PC-3 (cell line): ENCODE measurements around the gene SLC35E4. TPM values are rescaled to one million over a fixed set of nuclear protein-coding genes. Genes with fewer than 3 reads are reported as not detected.

Experiments
- ATAC-seq: fragments of 200-7000 bp; cut with Tn5 transposase; 2 replicates; pipeline ENCODE4 v1.9.1; 2020; ENCODE audit warnings: mild to moderate bottlenecking, moderate library complexity
- BruUV-seq: library from RNA; stranded (reverse); fragments of 400-500 nt; replicated peaks from 2 replicates; lab custom pipeline; 2021; lab: Mats Ljungman, UMichigan
- CTCF ChIA-PET: fragments of 300-600 bp; sonication (Branson Sonifier 250); formaldehyde crosslinking; loops from one replicate; lab custom pipeline; 2022; ENCODE audit warnings: antibody characterized with exemption; lab: Charles Lee
- POLR2A ChIA-PET: fragments of 300-600 bp; sonication (Branson Sonifier 250); formaldehyde crosslinking; loops from one replicate; lab custom pipeline; 2022; ENCODE audit warnings: antibody characterized with exemption; ENCODE audit not compliant: unreplicated experiment; lab: Charles Lee
- DNase-seq: peaks from one replicate; pipeline ENCODE4 v3.0.0-alpha.2; 2015
- H2AFZ ChIP-seq: fragments of 300-600 bp; sonication (generic); 2 replicates; pipeline ENCODE4 v1.6.0; 2016; ENCODE audit warnings: antibody characterized with exemption, low read length
- H3F3A ChIP-seq: fragments of 300-600 bp; sonication (generic); one replicate; pipeline ENCODE4 v1.6.0; 2017; ENCODE audit warnings: antibody characterized with exemption, low read length, control low read depth, mild to moderate bottlenecking; ENCODE audit not compliant: unreplicated experiment
- H3K27ac ChIP-seq: fragments of 300-600 bp; sonication (generic); 2 replicates; pipeline ENCODE4 v1.5.1; 2016; ENCODE audit warnings: mild to moderate bottlenecking, low read length
- H3K27me3 ChIP-seq: fragments of 300-600 bp; sonication (generic); 2 replicates; pipeline ENCODE4 v1.6.1; 2016; ENCODE audit warnings: low read length, mixed read lengths
- H3K36me3 ChIP-seq: fragments of 300-600 bp; sonication (generic); 2 replicates; pipeline ENCODE4 v1.6.1; 2016; ENCODE audit warnings: low read depth, mixed run types, low read length, mixed read lengths
- H3K4me1 ChIP-seq: fragments of 300-600 bp; sonication (generic); 2 replicates; pipeline ENCODE4 v1.5.1; 2016; ENCODE audit warnings: low read length; ENCODE audit not compliant: insufficient read depth
- H3K4me2 ChIP-seq: fragments of 300-600 bp; sonication (generic); 2 replicates; pipeline ENCODE4 v1.6.0; 2016; ENCODE audit warnings: low read length
- H3K4me3 ChIP-seq: fragments of 300-600 bp; sonication (generic); 2 replicates; pipeline ENCODE4 v1.5.1; 2016; ENCODE audit warnings: mild to moderate bottlenecking, low read length, mixed read lengths
- H3K79me2 ChIP-seq: fragments of 300-600 bp; sonication (generic); 2 replicates; pipeline ENCODE4 v1.6.1; 2017; ENCODE audit warnings: low read length, mixed read lengths
- H3K9ac ChIP-seq: fragments of 300-600 bp; sonication (generic); 2 replicates; pipeline ENCODE4 v1.6.0; 2016; ENCODE audit warnings: mild to moderate bottlenecking, low read length
- H3K9me2 ChIP-seq: fragments of 300-600 bp; sonication (generic); replicated peaks from 2 replicates; pipeline ENCODE4 v1.6.1; 2016; ENCODE audit warnings: mixed run types, low read length, mixed read lengths
- H3K9me3 ChIP-seq: fragments of 300-600 bp; sonication (generic); 2 replicates; pipeline ENCODE4 v1.6.1; 2016; ENCODE audit warnings: low read length, mixed read lengths
- H4K20me1 ChIP-seq: fragments of 300-600 bp; sonication (generic); 2 replicates; pipeline ENCODE4 v1.6.1; 2016; ENCODE audit warnings: low read length, mixed read lengths
- CTCF ChIP-seq: fragments of 300-600 bp; sonication (generic); conservative IDR thresholded peaks from 2 replicates; pipeline ENCODE4 v1.5.1; 2017; ENCODE audit warnings: antibody characterized with exemption, low read depth, mild to moderate bottlenecking, low read length
- EZH2 ChIP-seq: fragments of 300-600 bp; sonication (generic); IDR thresholded peaks from one replicate; pipeline ENCODE4 v1.6.1; 2017; ENCODE audit warnings: antibody characterized with exemption, mild to moderate bottlenecking, low read length; ENCODE audit not compliant: unreplicated experiment
- EZH2phosphoT487 ChIP-seq: fragments of 300-600 bp; sonication (generic); IDR thresholded peaks from 2 replicates; pipeline ENCODE4 v1.6.1; 2018; ENCODE audit warnings: mild to moderate bottlenecking, antibody characterized with exemption, low read length, borderline replicate concordance
- intact Hi-C: fragments of 100-400 bp; cut with micrococcal nuclease; formaldehyde crosslinking; loops from 2 replicates; pipeline ENCODE4 v1.9.0; 2023
- total RNA-seq: library from RNA; depleted of rRNA; stranded (reverse); fragments of >200 nt; gene quantifications from 2 replicates; pipeline ENCODE4 v1.2.3, GENCODE V29; 2014

Gene SLC35E4
- total RNA-seq, 1 experiment from 2014 or later, result 16.8 TPM

DNA sequence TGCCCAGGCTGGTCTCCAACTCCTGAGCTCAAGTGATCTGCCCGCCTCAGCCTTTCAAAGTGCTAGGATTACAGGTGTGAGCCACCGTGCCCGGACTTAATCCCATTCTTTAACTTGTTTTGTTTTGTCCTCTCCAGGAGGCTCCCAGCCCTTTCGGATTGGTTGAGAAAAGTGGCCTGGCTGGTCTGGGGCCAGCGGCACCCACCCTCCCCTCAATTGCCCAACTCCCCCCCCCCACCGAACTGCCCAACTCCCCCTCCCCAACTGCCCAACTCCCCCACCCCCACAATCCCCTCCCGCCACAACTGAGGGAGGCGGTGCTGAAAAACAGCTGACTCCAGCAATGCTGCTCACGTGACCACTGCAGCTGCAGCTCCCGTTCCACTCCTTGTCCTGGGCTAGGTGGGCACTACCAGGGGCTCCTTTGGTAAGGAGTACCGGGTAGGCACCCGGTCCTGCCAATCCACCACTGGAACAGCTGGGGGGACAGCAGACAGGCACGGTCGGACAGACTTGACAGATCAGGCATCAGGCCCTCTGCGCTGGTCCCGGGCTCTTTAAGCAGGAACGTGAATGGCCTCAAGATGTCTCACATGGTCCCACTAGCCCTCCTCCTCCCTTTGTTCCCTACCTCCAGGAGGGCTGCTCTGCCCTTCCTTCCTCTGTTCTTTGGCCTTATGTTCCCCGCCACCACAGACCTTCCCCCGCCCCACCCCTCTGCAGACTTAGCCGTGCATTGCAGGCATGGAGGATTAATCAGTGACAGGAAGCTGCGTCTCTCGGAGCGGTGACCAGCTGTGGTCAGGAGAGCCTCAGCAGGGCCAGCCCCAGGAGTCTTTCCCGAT lies 28.9 kb upstream of the SLC35E4 start, which contains the start of gene TCN2:
TCN2 (plus strand) TSS at position 720 of the 845 bp plus-strand sequence. CDS start 158 bp downstream, outside the sequence.
- BruUV-seq, result no TSS peak
- Histone ChIP-seq H3K4me3 (peak within 1 kb of the TSS; percentile 73), H3K27ac (no peak within 1 kb of the TSS), H2AFZ (peak within 1 kb of the TSS; percentile 99), H3K9me3 (no peaks in the 10 kb centered on the region), H3K27me3 (no peaks in the 10 kb centered on the region), H3K4me1 (peaks cover 34% of the 10 kb centered on the region), H3K9me2 (no peaks in the 10 kb centered on the region), H3F3A (no peaks in the 10 kb centered on the region), H3K79me2 (no peaks in the 10 kb centered on the region), H3K9ac (peak within 1 kb of the TSS; percentile 49), H3K36me3 (no peaks in the 10 kb centered on the region), H3K4me2 (peak within 1 kb of the TSS; percentile 90), H4K20me1 (no peaks in the 10 kb centered on the region)
- intact Hi-C loops, result loop anchor here (10.0 kb wide), 1 partner anchor 162 kb away; no protein-coding TSS in a partner anchor
- peak; percentile 55 for ATAC-seq
- ChIA-PET CTCF (interaction anchor here (0.6 kb wide), 1 partner anchor 687 kb away, joined by 6 read pairs; no protein-coding TSS in a partner anchor), POLR2A (interaction anchor here (0.6 to 0.7 kb wide), 3 partner anchors 18 to 563 kb away, joined by 3 to 18 read pairs (median 10); no protein-coding TSS in a partner anchor)
- TF ChIP-seq EZH2phosphoT487 (no peak), EZH2 (no peak), CTCF (no peak)
- peak; percentile 49 for DNase-seq

GRCh38 chr22:30607300-30607930 lies 28.2 kb upstream of the SLC35E4 start:
- H3K9me3 ChIP-seq, result no peaks in the 10 kb centered on the region
- intact Hi-C loops, result loop anchor here (10.0 kb wide), 1 partner anchor 163 kb away; no protein-coding TSS in a partner anchor
- H3K4me1 ChIP-seq, result peaks cover 34% of the 10 kb centered on the region
- H2AFZ ChIP-seq, result peak overlapping the region; percentile 99
- no peak for ATAC-seq
- H3K27me3 ChIP-seq, result no peaks in the 10 kb centered on the region
- TSS peak; percentile 37 for BruUV-seq
- no peaks in the 10 kb centered on the region for H3K36me3 ChIP-seq
- TF ChIP-seq EZH2phosphoT487, result no peak
- no peak for TF ChIP-seq CTCF
- TF ChIP-seq EZH2, result no peak
- DNase-seq, result no peak
- H4K20me1 ChIP-seq, result no peaks in the 10 kb centered on the region
- H3K9me2 ChIP-seq, result no peaks in the 10 kb centered on the region
- ChIA-PET CTCF (interaction anchor here (0.6 kb wide), 1 partner anchor 686 kb away, joined by 6 read pairs; no protein-coding TSS in a partner anchor), POLR2A (interaction anchor here (0.6 to 0.7 kb wide), 3 partner anchors 18 to 564 kb away, joined by 3 to 18 read pairs (median 10); no protein-coding TSS in a partner anchor)
- H3K79me2 ChIP-seq, result no peaks in the 10 kb centered on the region
- peak overlapping the region; percentile 73 for H3K4me3 ChIP-seq
- H3K9ac ChIP-seq, result peak overlapping the region; percentile 49; the same call in 1 of the 2 replicates
- peak overlapping the region; percentile 90 for H3K4me2 ChIP-seq
- H3F3A ChIP-seq, result no peaks in the 10 kb centered on the region
- H3K27ac ChIP-seq, result no peak overlapping the region
